GM18951 (cell line): ENCODE results near the gene TSPO2.
"Not testable (repeated sequence)": the region's sequence is repeated elsewhere in the genome, so short reads cannot be mapped to it uniquely, and the experiment has no call there.

Experiments
- POLR2A ChIP-seq: IDR thresholded peaks from 4 replicates; pipeline ENCODE4 v1.6.1; 2011; ENCODE audit warnings: mild to moderate bottlenecking; ENCODE audit not compliant: insufficient read length, insufficient read depth; ENCODE audit errors: extremely low read depth
- in situ Hi-C: fragments of 300-500 bp; cut with MboI; formaldehyde crosslinking; loops from one replicate; pipeline ENCODE4 v1.12.0; 2022; ENCODE audit warnings: low sequenced_read_pairs, mixed read lengths, inconsistent platforms; ENCODE audit not compliant: unreplicated experiment

TSPO2 gene

GRCh38 chr6:41042226-41043055 is at the start of gene TSPO2:
Gene TSPO2, plus strand, starts transcription at chr6:41042467. Its CDS starts 519 bp downstream, at chr6:41042986.
- in situ Hi-C loops: no loop called here
- TF ChIP-seq POLR2A: no peak

GRCh38 chr6:40992746-40993145 is 49.5 kb upstream of the TSPO2 start:
- TF ChIP-seq POLR2A: no peak
- in situ Hi-C loops: no loop called here

- in situ Hi-C loops: no loop called here
Observed at GRCh38 chr6:40996591-40997233, 45.6 kb upstream of the TSPO2 start.

GRCh38 chr6:40997234-40997957 is 44.9 kb upstream of the TSPO2 start:
- in situ Hi-C loops: no loop called here

More at GRCh38 chr6:40996591-40997233, 45.6 kb upstream of the TSPO2 start:
- TF ChIP-seq POLR2A: no peak

GRCh38 chr6:40998661-40999060 is 43.6 kb upstream of the TSPO2 start:
- in situ Hi-C loops: no loop called here
- TF ChIP-seq POLR2A: no peak

More at GRCh38 chr6:40997234-40997957, 44.9 kb upstream of the TSPO2 start:
- no peak for TF ChIP-seq POLR2A

GRCh38 chr6:40999569-40999968 is 42.7 kb upstream of the TSPO2 start:
- TF ChIP-seq POLR2A: no peak
- in situ Hi-C loops: no loop called here

- TF ChIP-seq POLR2A: no peak
- in situ Hi-C loops: no loop called here
Observed at GRCh38 chr6:41000248-41000647, 42.0 kb upstream of the TSPO2 start.

GRCh38 chr6:41002168-41002567 is 40.1 kb upstream of the TSPO2 start:
- TF ChIP-seq POLR2A: no peak
- in situ Hi-C loops: no loop called here

GRCh38 chr6:41006217-41006616 is 36.0 kb upstream of the TSPO2 start:
- in situ Hi-C loops: not testable (repeated sequence)

GRCh38 chr6:41006980-41007379 is 35.3 kb upstream of the TSPO2 start:
- in situ Hi-C loops: not testable (repeated sequence)

GRCh38 chr6:41008011-41008410 is 34.3 kb upstream of the TSPO2 start:
- in situ Hi-C loops: no loop called here
- TF ChIP-seq POLR2A: no peak

GRCh38 chr6:41009669-41010068 is 32.6 kb upstream of the TSPO2 start:
- no peak for TF ChIP-seq POLR2A
- in situ Hi-C loops: no loop called here

- no peak for TF ChIP-seq POLR2A
- in situ Hi-C loops: no loop called here
Observed at GRCh38 chr6:41011673-41012072, 30.6 kb upstream of the TSPO2 start.
